DMS153 treated with DMSO at 0.1 percent for 48 hours (cell line): ENCODE measurements around the gene LAP3.
"Not testable (repeated sequence)": the region's sequence is repeated elsewhere in the genome, so short reads cannot be mapped to it uniquely, and the experiment has no call there.

ENCODE experiments used
- DNase-seq: peaks from one replicate; lab custom pipeline; 2025; ENCODE audit not compliant: unreplicated experiment; lab: John Stamatoyannopoulos, UW

LAP3 gene

GRCh38 chr4:17576932-17577664, at the start of gene LAP3:
LAP3 (plus strand) TSS chr4:17577198; CDS start chr4:17577466, 268 bp downstream.
- DNase-seq, result peak; percentile 69

- DNase-seq, result no peak
Observed at GRCh38 chr4:17528551-17529165, 48.3 kb upstream of the LAP3 start.

- DNase-seq, result no peak
Observed at GRCh38 chr4:17531538-17532285, 45.3 kb upstream of the LAP3 start.

- DNase-seq, result no peak
Observed at GRCh38 chr4:17534705-17535104, 42.3 kb upstream of the LAP3 start.

GRCh38 chr4:17535242-17535641, 41.8 kb upstream of the LAP3 start:
- no peak for DNase-seq

- DNase-seq, result no peak
Observed at GRCh38 chr4:17535906-17536305, 41.1 kb upstream of the LAP3 start.

GRCh38 chr4:17537060-17537459, 39.9 kb upstream of the LAP3 start:
- DNase-seq, result not testable (repeated sequence)

- DNase-seq, result peak; percentile 41
Observed at GRCh38 chr4:17544205-17544604, 32.8 kb upstream of the LAP3 start.

GRCh38 chr4:17544831-17545234, 32.2 kb upstream of the LAP3 start:
- DNase-seq, result peak; percentile 41

GRCh38 chr4:17545374-17546140, 31.4 kb upstream of the LAP3 start:
- no peak for DNase-seq

- no peak for DNase-seq
Observed at GRCh38 chr4:17546222-17546621, 30.8 kb upstream of the LAP3 start.

- no peak for DNase-seq
Observed at GRCh38 chr4:17546678-17547077, 30.3 kb upstream of the LAP3 start.

- no peak for DNase-seq
Observed at GRCh38 chr4:17550549-17550948, 26.4 kb upstream of the LAP3 start.

GRCh38 chr4:17552427-17552826, 24.6 kb upstream of the LAP3 start:
- DNase-seq, result no peak

GRCh38 chr4:17554568-17554967, 22.4 kb upstream of the LAP3 start:
- DNase-seq, result no peak

GRCh38 chr4:17556498-17556897, 20.5 kb upstream of the LAP3 start:
- no peak for DNase-seq

GRCh38 chr4:17557880-17558279, 19.1 kb upstream of the LAP3 start:
- DNase-seq, result no peak

- DNase-seq, result no peak
Observed at GRCh38 chr4:17558941-17559708, 17.9 kb upstream of the LAP3 start.

- DNase-seq, result no peak
Observed at GRCh38 chr4:17559709-17560048, 17.3 kb upstream of the LAP3 start.

GRCh38 chr4:17560065-17560673, 16.8 kb upstream of the LAP3 start:
- DNase-seq, result no peak
